Natural killer cell (primary cell): ENCODE data around the gene GCLM. TPM values are rescaled to one million over a fixed set of nuclear protein-coding genes. Genes with fewer than 3 reads are reported as not detected.

Experiments used
- ATAC-seq, 3 donors: fragments of 150-1000 bp in 2 of 3; fragments of 200-7000 bp in 1 of 3; cut with Tn5 transposase; 1 replicate in 1 of 3; 2 replicates in 2 of 3; pipeline ENCODE4 v1.10.0; 2021; ENCODE audit warnings: mild to moderate bottlenecking in 2 of 3, moderate library complexity in 2 of 3
- DNase-seq, 2 donors: peaks; one replicate each; pipeline versions ENCODE4 v3.0.0 to v3.0.0-alpha.2; 2013 to 2021; ENCODE audit warnings: mixed read lengths in 1 of 2
- H3K27ac ChIP-seq: one replicate; pipeline ENCODE4 v1.5.1; 2013; ENCODE audit warnings: mild to moderate bottlenecking, low read length
- H3K27me3 ChIP-seq: one replicate; pipeline ENCODE4 v1.6.1; 2013; ENCODE audit warnings: low read length; ENCODE audit not compliant: control insufficient read depth, insufficient read depth
- H3K36me3 ChIP-seq: one replicate; pipeline ENCODE4 v1.6.1; 2013; ENCODE audit warnings: low read length; ENCODE audit not compliant: control insufficient read depth, insufficient read depth
- H3K4me1 ChIP-seq: one replicate; pipeline ENCODE4 v1.6.1; 2013; ENCODE audit warnings: low read length; ENCODE audit not compliant: control insufficient read depth, insufficient read depth
- H3K4me3 ChIP-seq: one replicate; pipeline ENCODE4 v1.5.1; 2013; ENCODE audit warnings: low read length
- H3K9me3 ChIP-seq: one replicate; pipeline ENCODE4 v1.6.1; 2013; ENCODE audit warnings: low read length; ENCODE audit not compliant: control insufficient read depth, insufficient read depth
- H3K27ac Mint-ChIP-seq, 2 donors: one replicate each; pipeline ENCODE4 v1.8.0; 2022; ENCODE audit warnings: mild to moderate bottlenecking in 2 of 2, mixed read lengths in 2 of 2, moderate library complexity in 1 of 2
- H3K27me3 Mint-ChIP-seq, 2 donors: one replicate each; pipeline ENCODE4 v1.8.0; 2022; ENCODE audit warnings: low read depth in 2 of 2, mixed read lengths in 2 of 2
- H3K36me3 Mint-ChIP-seq: one replicate; pipeline ENCODE4 v1.8.0; 2022; ENCODE audit warnings: mixed read lengths
- H3K4me1 Mint-ChIP-seq, 2 donors: one replicate each; pipeline ENCODE4 v1.8.0; 2022; ENCODE audit warnings: mixed read lengths in 2 of 2
- H3K4me3 Mint-ChIP-seq: one replicate; pipeline ENCODE4 v1.8.0; 2022; ENCODE audit warnings: mild to moderate bottlenecking, moderate library complexity, mixed read lengths
- H3K9me3 Mint-ChIP-seq, 2 donors: one replicate each; pipeline ENCODE4 v1.8.0; 2022; ENCODE audit warnings: mixed read lengths in 2 of 2
- CTCF ChIP-seq: fragments of 200-600 bp; IDR thresholded peaks from one replicate; pipeline ENCODE4 v1.8.0; 2022; ENCODE audit warnings: antibody characterized with exemption
- WGBS: methylation state at CpG from one replicate; pipeline ENCODE4 v1.1.7; 2013; ENCODE audit warnings: missing lambda C conversion rate; ENCODE audit not compliant: insufficient coverage; 5-methylcytosine and 5-hydroxymethylcytosine counted together
- intact Hi-C: fragments of 100-400 bp; cut with micrococcal nuclease; formaldehyde crosslinking; loops from one replicate; pipeline ENCODE4 v1.14.2; 2022
- total RNA-seq, 4 donors: library from RNA; stranded (reverse); fragments of 120-200 nt in 1 of 4; gene quantifications; one replicate each; pipeline versions ENCODE4 v1.2.3 to v1.2.4, GENCODE V29; 2013 to 2022

Gene GCLM
- total RNA-seq, 3 donors from 2014 or later (not counting 1 experiment from before 2014, with no cell fraction given) = 16.1 to 25.5 (median 18.6) TPM

- Mint-ChIP-seq H3K27me3 (peaks cover 0 to 5% of the 10 kb centered on the region in 2 donors), H3K4me3 (peak overlapping the region; percentile 97), H3K4me1 (peaks cover 41% of the 10 kb centered on the region in 2 donors), H3K9me3 (no peaks in the 10 kb centered on the region), H3K36me3 (no peaks in the 10 kb centered on the region), H3K27ac (peak overlapping the region; percentile 95 to 99)
- ATAC-seq = no peak
- intact Hi-C loops = loop anchor here (10.0 kb wide), 4 partner anchors 166 to 884 kb away; partner anchors contain the start of gene DIPK1A
- peak overlapping the region; percentile 98 for H3K4me3 ChIP-seq
- DNase-seq = no peak
- H3K4me1 ChIP-seq = peaks cover 25% of the 10 kb centered on the region
- no peaks in the 10 kb centered on the region for H3K9me3 ChIP-seq
- H3K36me3 ChIP-seq = no peaks in the 10 kb centered on the region
- WGBS = no CpG with 5 or more reads among the region's 4 CpGs
- TF ChIP-seq CTCF = no peak
- no peaks in the 10 kb centered on the region for H3K27me3 ChIP-seq
- peak overlapping the region; percentile 96 for H3K27ac ChIP-seq
Measured at GRCh38 chr1:93848350-93848883, 60.8 kb downstream of the GCLM start.

- H3K9me3 Mint-ChIP-seq = no peaks in the 10 kb centered on the region
- peaks cover 0 to 4% of the 10 kb centered on the region in 2 donors for H3K27me3 Mint-ChIP-seq
- under 1% methylated on average over 36 of the region's 36 CpGs for WGBS
- peak overlapping the region; percentile 95 to 99 for H3K27ac Mint-ChIP-seq
- no peaks in the 10 kb centered on the region for H3K36me3 Mint-ChIP-seq
- H3K4me1 Mint-ChIP-seq = peaks cover 41% of the 10 kb centered on the region in 2 donors
- H3K9me3 ChIP-seq = no peaks in the 10 kb centered on the region
- peak overlapping the region; percentile 97 for H3K4me3 Mint-ChIP-seq
- no peak for TF ChIP-seq CTCF
- DNase-seq (peak; percentile 69 to 85), ATAC-seq (peak; percentile 19 to 36 (median 35))
- H3K27ac ChIP-seq = peak overlapping the region; percentile 96
- H3K4me1 ChIP-seq = peaks cover 25% of the 10 kb centered on the region
- H3K4me3 ChIP-seq = peak overlapping the region; percentile 98
- no peaks in the 10 kb centered on the region for H3K36me3 ChIP-seq
- H3K27me3 ChIP-seq = no peaks in the 10 kb centered on the region
- intact Hi-C loops = loop anchor here (1.0 to 10.0 kb wide), 8 partner anchors 30 to 883 kb away; partner anchors contain the start of gene DIPK1A
Measured at GRCh38 chr1:93847811-93848288, 61.4 kb downstream of the GCLM start.

GRCh38 chr1:93846992-93847810, 62.0 kb downstream of the GCLM start:
- ATAC-seq (peak; percentile 60 to 76 (median 64)), DNase-seq (peak; percentile 90 to 98)
- H3K27ac ChIP-seq = peak overlapping the region; percentile 96
- no peaks in the 10 kb centered on the region for H3K27me3 ChIP-seq
- under 1% methylated on average over 83 of the region's 86 CpGs for WGBS
- Mint-ChIP-seq H3K4me3 (peak overlapping the region; percentile 97), H3K4me1 (peaks cover 41% of the 10 kb centered on the region in 2 donors), H3K27me3 (peaks cover 0 to 3% of the 10 kb centered on the region in 2 donors), H3K36me3 (no peaks in the 10 kb centered on the region), H3K9me3 (no peaks in the 10 kb centered on the region), H3K27ac (peak overlapping the region; percentile 95 to 99)
- TF ChIP-seq CTCF = no peak
- intact Hi-C loops = loop anchor here (1.0 to 10.0 kb wide), 9 partner anchors 31 to 882 kb away; partner anchors contain the start of genes DIPK1A and GCLM
- peaks cover 25% of the 10 kb centered on the region for H3K4me1 ChIP-seq
- H3K9me3 ChIP-seq = no peaks in the 10 kb centered on the region
- H3K4me3 ChIP-seq = peak overlapping the region; percentile 98
- H3K36me3 ChIP-seq = no peaks in the 10 kb centered on the region
